GM21737 (cell line): ENCODE results near the gene ABHD8.

ENCODE experiments used
- ATAC-seq: cut with Tn5 transposase; IDR thresholded peaks from one replicate; pipeline ENCODE4 v1.9.1; 2021; ENCODE audit warnings: mild to moderate bottlenecking, moderate library complexity; ENCODE audit not compliant: unreplicated experiment

The ABHD8 gene

GRCh38 chr19:17333611-17334413 lies 30.6 kb upstream of the ABHD8 start:
- no peak for ATAC-seq

- ATAC-seq = no peak
Measured at GRCh38 chr19:17332677-17333581, 29.7 kb upstream of the ABHD8 start.

GRCh38 chr19:17332360-17332676 lies 29.1 kb upstream of the ABHD8 start:
- ATAC-seq = no peak

- no peak for ATAC-seq
Measured at GRCh38 chr19:17331045-17331558, 27.9 kb upstream of the ABHD8 start.

GRCh38 chr19:17330262-17331044 lies 27.2 kb upstream of the ABHD8 start:
- ATAC-seq = no peak

- no peak for ATAC-seq
Measured at GRCh38 chr19:17329366-17330261, 26.4 kb upstream of the ABHD8 start.

GRCh38 chr19:17328517-17329365 lies 25.5 kb upstream of the ABHD8 start:
- no peak for ATAC-seq

GRCh38 chr19:17327654-17328516 lies 24.7 kb upstream of the ABHD8 start:
- ATAC-seq = no peak

GRCh38 chr19:17327068-17327653 lies 23.9 kb upstream of the ABHD8 start:
- no peak for ATAC-seq

- ATAC-seq = no peak
Measured at GRCh38 chr19:17326595-17326966, 23.4 kb upstream of the ABHD8 start.

GRCh38 chr19:17325881-17326594 lies 22.8 kb upstream of the ABHD8 start:
- ATAC-seq = no peak

GRCh38 chr19:17325133-17325532 lies 21.9 kb upstream of the ABHD8 start:
- no peak for ATAC-seq

GRCh38 chr19:17324357-17325114 lies 21.3 kb upstream of the ABHD8 start:
- no peak for ATAC-seq

GRCh38 chr19:17323964-17324332 lies 20.7 kb upstream of the ABHD8 start:
- no peak for ATAC-seq

GRCh38 chr19:17323300-17323963 lies 20.2 kb upstream of the ABHD8 start:
- ATAC-seq = no peak

- ATAC-seq = no peak
Measured at GRCh38 chr19:17322854-17323253, 19.6 kb upstream of the ABHD8 start.
